HepG2 (cell line): ENCODE results near the gene DNMT3B. TPM values are rescaled to one million over a fixed set of nuclear protein-coding genes. Genes with fewer than 3 reads are reported as not detected.

ENCODE experiments used
- ADNP ChIP-seq: sonication (generic); formaldehyde crosslinking; IDR thresholded peaks from 2 replicates; pipeline ENCODE4 v1.4.0; 2020; ENCODE audit warnings: missing genetic modification reagents
- CTCF ChIP-seq: sonication (generic); formaldehyde crosslinking; IDR thresholded peaks from 2 replicates; pipeline ENCODE4 v1.5.0; 2020; ENCODE audit warnings: mild to moderate bottlenecking, missing genetic modification reagents, moderate library complexity
- E2F5 ChIP-seq: sonication (generic); formaldehyde crosslinking; conservative IDR thresholded peaks from 2 replicates; pipeline ENCODE4 v1.4.0; 2020; ENCODE audit warnings: missing genetic modification reagents
- FOXC1 ChIP-seq: sonication (generic); formaldehyde crosslinking; IDR thresholded peaks from 2 replicates; pipeline ENCODE4 v1.8.0; 2022; ENCODE audit warnings: mild to moderate bottlenecking, missing genetic modification reagents, borderline replicate concordance
- FOXM1 ChIP-seq: sonication (generic); formaldehyde crosslinking; IDR thresholded peaks from 2 replicates; pipeline ENCODE4 v1.5.0; 2020; ENCODE audit warnings: missing genetic modification reagents
- MTERF4 ChIP-seq: sonication (generic); formaldehyde crosslinking; IDR thresholded peaks from 2 replicates; pipeline ENCODE4 v1.8.0; 2023; ENCODE audit warnings: mild to moderate bottlenecking, missing genetic modification reagents
- ONECUT2 ChIP-seq: sonication (generic); formaldehyde crosslinking; IDR thresholded peaks from 2 replicates; pipeline ENCODE4 v1.4.0; 2020; ENCODE audit warnings: missing genetic modification reagents
- PBX3 ChIP-seq: sonication (generic); formaldehyde crosslinking; IDR thresholded peaks from 2 replicates; pipeline ENCODE4 v1.8.1; 2023; ENCODE audit warnings: missing genetic modification reagents, inconsistent platforms, borderline replicate concordance
- TBP ChIP-seq: sonication (generic); formaldehyde crosslinking; IDR thresholded peaks from 2 replicates; pipeline ENCODE4 v1.5.0; 2020; ENCODE audit warnings: missing genetic modification reagents
- TMF1 ChIP-seq: sonication (generic); formaldehyde crosslinking; IDR thresholded peaks from 2 replicates; pipeline ENCODE4 v1.8.1; 2022; ENCODE audit warnings: low read depth, missing genetic modification reagents
- ZNF496 ChIP-seq: sonication (generic); formaldehyde crosslinking; IDR thresholded peaks from 2 replicates; pipeline ENCODE4 v1.8.1; 2023; ENCODE audit warnings: mild to moderate bottlenecking, moderate library complexity, missing genetic modification reagents; ENCODE audit not compliant: insufficient replicate concordance
- ZNF512B ChIP-seq: sonication (generic); formaldehyde crosslinking; IDR thresholded peaks from 2 replicates; pipeline ENCODE4 v1.5.1; 2020; ENCODE audit warnings: missing genetic modification reagents, mild to moderate bottlenecking, borderline replicate concordance
- ZNF547 ChIP-seq: sonication (generic); formaldehyde crosslinking; IDR thresholded peaks from 2 replicates; pipeline ENCODE4 v1.5.1; 2020; ENCODE audit warnings: mild to moderate bottlenecking, missing genetic modification reagents
- ZNF609 ChIP-seq: sonication (generic); formaldehyde crosslinking; IDR thresholded peaks from 2 replicates; pipeline ENCODE4 v1.4.0; 2020; ENCODE audit warnings: mild to moderate bottlenecking, missing genetic modification reagents, borderline replicate concordance
- polyA plus RNA-seq, 8 experiments: library from polyadenylated mRNA; depleted of rRNA in 3 of 8; stranded (reverse) in 7 of 8; unstranded in 1 of 8; fragments of >200 nt; fragmentation: Illumina TruSeq in 4 of 8; extraction: Trizol in 4 of 8; gene quantifications; 2 replicates each; pipeline versions ENCODE4 v1.2.1 to v1.2.3, GENCODE V29; 2011 to 2016; ENCODE audit warnings: low read depth in 4 of 8, missing spikeins in 1 of 8, mixed read lengths in 1 of 8; ENCODE audit not compliant: insufficient read depth in 1 of 8
- total RNA-seq, 5 experiments: library from RNA; depleted of rRNA; stranded (reverse); fragments of >200 nt; fragmentation: Illumina TruSeq; extraction: Trizol; gene quantifications; 2 replicates each; pipeline ENCODE4 v1.2.3, GENCODE V29; 2016; ENCODE audit warnings: low read depth in 1 of 5

The DNMT3B gene
- total and polyA plus RNA-seq, 2 of the 13 experiments (the other 11 are each of a cell fraction or from before 2014, with no cell fraction given): 3.8 to 13.9 TPM

GRCh38 chr20:32789896-32790750 lies 27.9 kb downstream of the DNMT3B start (continued):
- TF ChIP-seq PBX3 (CRISPR knock-in tag) (no peak), E2F5 (no peak), FOXM1 (CRISPR knock-in tag) (no peak), ZNF496 (CRISPR knock-in tag) (no peak), MTERF4 (CRISPR knock-in tag) (no peak), ADNP (CRISPR knock-in tag) (no peak), ZNF547 (CRISPR knock-in tag) (no peak), ZNF512B (CRISPR knock-in tag) (no peak), FOXC1 (CRISPR knock-in tag) (no peak), ONECUT2 (CRISPR knock-in tag) (no peak), ZNF609 (CRISPR knock-in tag) (no peak), CTCF (CRISPR knock-in tag) (peak; percentile 100), TMF1 (CRISPR knock-in tag) (no peak), TBP (CRISPR knock-in tag) (no peak)
